Body of pancreas (tissue), 4 donors: ENCODE results near the gene CDC25B. TPM values are rescaled to one million over a fixed set of nuclear protein-coding genes. Genes with fewer than 3 reads are reported as not detected.

Experiments used
- ATAC-seq: fragments of 150-250 bp; one replicate; pipeline ENCODE4 v1.9.1; 2016
- DNase-seq, 4 donors: peaks; one replicate each; pipeline ENCODE4 v3.0.0-alpha.2; 2019
- H3K27ac ChIP-seq, 4 donors: fragments of 200-600 bp; sonication (generic); 1 replicate in 3 of 4; 2 replicates in 1 of 4; pipeline versions ENCODE4 v1.5.1 to v1.6.1; 2016 to 2019; ENCODE audit warnings: mild to moderate bottlenecking in 1 of 4, mixed read lengths in 1 of 4, moderate library complexity in 1 of 4
- H3K27me3 ChIP-seq, 2 donors: fragments of 200-600 bp; sonication (generic); one replicate each; pipeline ENCODE4 v1.6.0; 2016; ENCODE audit warnings: mild to moderate bottlenecking in 1 of 2
- H3K36me3 ChIP-seq, 2 donors: fragments of 200-600 bp; sonication (generic); replicated peaks in 1 of 2; 2 replicates each; pipeline ENCODE4 v1.5.1; 2016; ENCODE audit warnings: low read depth in 2 of 2; ENCODE audit not compliant: insufficient read depth in 1 of 2
- H3K4me1 ChIP-seq: fragments of 200-600 bp; sonication (generic); one replicate; pipeline ENCODE4 v1.6.0; 2016
- H3K4me3 ChIP-seq, 2 donors: fragments of 200-600 bp; sonication (generic); 1 replicate in 1 of 2; 2 replicates in 1 of 2; pipeline ENCODE4 v1.5.1; 2016 to 2019
- H3K9me3 ChIP-seq, 3 donors: fragments of 200-600 bp; sonication (generic); 1 replicate in 2 of 3; 2 replicates in 1 of 3; pipeline ENCODE4 v1.5.1; 2016
- POLR2A ChIP-seq, 3 donors: fragments of 450-650 bp; IDR thresholded peaks; one replicate each; pipeline ENCODE4 v1.6.1; 2016; ENCODE audit warnings: antibody characterized with exemption in 3 of 3, mild to moderate bottlenecking in 2 of 3
- whole genome bisulfite sequencing, 2 donors: methylation state at CpG; one replicate each; pipeline ENCODE4 v1.1.5; 2017; 5-methylcytosine and 5-hydroxymethylcytosine counted together
- intact Hi-C: fragments of 100-400 bp; cut with DNase I; formaldehyde crosslinking; loops from one replicate; pipeline ENCODE4 v1.15.1; 2023
- total RNA-seq, 2 donors: library from RNA; depleted of rRNA; stranded (reverse); fragments of >200 nt; gene quantifications; one replicate each; pipeline ENCODE4 v1.1.0, GENCODE V29; 2016
- TF ChIP-seq, protein P1 (sequence below), 7 experiments: fragments of 450-650 bp in 4 of 7; fragments of 200-600 bp in 3 of 7; sonication (generic) in 3 of 7; IDR thresholded peaks; one replicate each; pipeline ENCODE4 v1.5.1; 2016 to 2019; ENCODE audit warnings: antibody characterized with exemption in 7 of 7

The CDC25B gene
- total RNA-seq, 2 donors from 2014 or later: 8.8 to 22.7 TPM

GRCh38 chr20:3854462-3854871, 58.4 kb downstream of the CDC25B start:
- DNase-seq: no peak

More at GRCh38 chr20:3854462-3854871, 58.4 kb downstream of the CDC25B start:
- peak overlapping the region in 1 of 4 donors; percentile 21 for H3K27ac ChIP-seq
- H3K36me3 ChIP-seq: peaks cover 0 to 8% of the 10 kb centered on the region in 2 donors
- no peak overlapping the region for H3K4me3 ChIP-seq
- no peaks in the 10 kb centered on the region for H3K27me3 ChIP-seq
- WGBS, 2 donors: 78 to 85% methylated on average over 4 of the region's 4 CpGs
- no peaks in the 10 kb centered on the region for H3K9me3 ChIP-seq
- H3K4me1 ChIP-seq: peaks cover 2% of the 10 kb centered on the region
- intact Hi-C loops: loop anchor here (10.0 kb wide), 2 partner anchors 70 to 180 kb away; partner anchors contain the start of genes CENPB and SPEF1
- TF ChIP-seq, protein P1, sequence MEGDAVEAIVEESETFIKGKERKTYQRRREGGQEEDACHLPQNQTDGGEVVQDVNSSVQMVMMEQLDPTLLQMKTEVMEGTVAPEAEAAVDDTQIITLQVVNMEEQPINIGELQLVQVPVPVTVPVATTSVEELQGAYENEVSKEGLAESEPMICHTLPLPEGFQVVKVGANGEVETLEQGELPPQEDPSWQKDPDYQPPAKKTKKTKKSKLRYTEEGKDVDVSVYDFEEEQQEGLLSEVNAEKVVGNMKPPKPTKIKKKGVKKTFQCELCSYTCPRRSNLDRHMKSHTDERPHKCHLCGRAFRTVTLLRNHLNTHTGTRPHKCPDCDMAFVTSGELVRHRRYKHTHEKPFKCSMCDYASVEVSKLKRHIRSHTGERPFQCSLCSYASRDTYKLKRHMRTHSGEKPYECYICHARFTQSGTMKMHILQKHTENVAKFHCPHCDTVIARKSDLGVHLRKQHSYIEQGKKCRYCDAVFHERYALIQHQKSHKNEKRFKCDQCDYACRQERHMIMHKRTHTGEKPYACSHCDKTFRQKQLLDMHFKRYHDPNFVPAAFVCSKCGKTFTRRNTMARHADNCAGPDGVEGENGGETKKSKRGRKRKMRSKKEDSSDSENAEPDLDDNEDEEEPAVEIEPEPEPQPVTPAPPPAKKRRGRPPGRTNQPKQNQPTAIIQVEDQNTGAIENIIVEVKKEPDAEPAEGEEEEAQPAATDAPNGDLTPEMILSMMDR (IDR thresholded peaks at IDR 0.05): no peak
- TF ChIP-seq POLR2A (IDR thresholded peaks at IDR 0.05): no peak
- no peak for ATAC-seq

Other genes with a start within 250 kb of the CDC25B start
- gene GFRA4, start 132.9 kb upstream of the CDC25B start, total RNA-seq: not detected
- 10 to 100 TPM; 11.2 to 29.0 TPM for gene ADAM33, start 114.3 kb upstream of the CDC25B start, total RNA-seq
- 1 to 10 TPM; 2.1 to 5.9 TPM for gene SIGLEC1, start 83.7 kb upstream of the CDC25B start, total RNA-seq
- gene HSPA12B, start 63.6 kb upstream of the CDC25B start, total RNA-seq: 1 to 10 TPM; 3.3 to 4.4 TPM
- 10 to 100 TPM; 11.2 to 26.7 TPM for gene ADISSP, start 28.6 kb upstream of the CDC25B start, total RNA-seq
- 1 to 10 TPM in 1 of 2 donors, under 1 TPM in 1; 0.66 to 1.3 TPM for gene SPEF1, start 14.9 kb upstream of the CDC25B start, total RNA-seq
- gene CENPB, start 9.6 kb upstream of the CDC25B start, total RNA-seq: 10 to 100 TPM; 57.9 to 61.0 TPM
- 1 to 10 TPM; 4.9 to 5.3 TPM for gene AP5S1, start 24.2 kb downstream of the CDC25B start, total RNA-seq
- 10 to 100 TPM; 21.5 to 24.4 TPM for gene MAVS, start 50.5 kb downstream of the CDC25B start, total RNA-seq
- 10 to 100 TPM; 17.9 to 21.8 TPM for gene PANK2, start 93.1 kb downstream of the CDC25B start, total RNA-seq
- 1 to 10 TPM; 3.6 to 6.0 TPM for gene RNF24, start 219.2 kb downstream of the CDC25B start, total RNA-seq